SK-N-SH treated with all-trans-retinoic acid at 6 μM for 48 hours (cell line): ENCODE data around the gene F11R.

Experiments
- ESRRG ChIP-seq: fragments of 250-450 bp; sonication (Bioruptor Pico); IDR thresholded peaks from 2 replicates; pipeline ENCODE4 v1.6.1; 2021; ENCODE audit warnings: mild to moderate bottlenecking
- ISL1 ChIP-seq: fragments of 250-450 bp; sonication (Bioruptor Pico); IDR thresholded peaks from 2 replicates; pipeline ENCODE4 v2.1.2; 2022; ENCODE audit warnings: mild to moderate bottlenecking, moderate library complexity
- OSR1 ChIP-seq: fragments of 250-450 bp; sonication (Bioruptor Pico); IDR thresholded peaks from 2 replicates; pipeline ENCODE4 v1.8.0; 2022; ENCODE audit warnings: moderate library complexity, mild to moderate bottlenecking, inconsistent platforms
- POU6F1 ChIP-seq: fragments of 250-450 bp; sonication (Bioruptor Pico); IDR thresholded peaks from 2 replicates; pipeline ENCODE4 v1.8.0; 2021; ENCODE audit warnings: low read depth, mild to moderate bottlenecking, moderate library complexity, borderline replicate concordance
- PPARA ChIP-seq: fragments of 250-450 bp; sonication (Bioruptor Pico); IDR thresholded peaks from 2 replicates; pipeline ENCODE4 v1.5.0; 2020; ENCODE audit warnings: mild to moderate bottlenecking, borderline replicate concordance
- TOX ChIP-seq: fragments of 250-450 bp; sonication (Bioruptor Pico); IDR thresholded peaks from 2 replicates; pipeline ENCODE4 v1.8.0; 2021; ENCODE audit warnings: mild to moderate bottlenecking, moderate library complexity, borderline replicate concordance
- TSHZ2 ChIP-seq: fragments of 250-450 bp; sonication (Bioruptor Pico); IDR thresholded peaks from 2 replicates; pipeline ENCODE4 v1.5.0; 2020; ENCODE audit warnings: mild to moderate bottlenecking, moderate library complexity
- ZFP3 ChIP-seq: fragments of 250-450 bp; sonication (Bioruptor Pico); IDR thresholded peaks from 2 replicates; pipeline ENCODE4 v1.5.0; 2020; ENCODE audit warnings: mild to moderate bottlenecking, moderate library complexity
- ZFP30 ChIP-seq: fragments of 450-650 bp; formaldehyde crosslinking; IDR thresholded peaks from 2 replicates; pipeline ENCODE4 v1.5.0; 2022; ENCODE audit warnings: mild to moderate bottlenecking, moderate library complexity

- TF ChIP-seq ESRRG (CRISPR knock-in tag): no peak
- no peak for TF ChIP-seq ISL1 (CRISPR knock-in tag)
- no peak for TF ChIP-seq OSR1
- no peak for TF ChIP-seq TOX (CRISPR knock-in tag)
- TF ChIP-seq TSHZ2 (CRISPR knock-in tag): no peak
- TF ChIP-seq POU6F1 (CRISPR knock-in tag): no peak
- no peak for TF ChIP-seq PPARA
- no peak for TF ChIP-seq ZFP3 (CRISPR knock-in tag)
- TF ChIP-seq ZFP30 (CRISPR knock-in tag): no peak
Measured at GRCh38 chr1:160952129-160952510, 68.8 kb downstream of the F11R start.
